Spleen (tissue), 11 donors: ENCODE results near the gene PHACTR4. TPM values are rescaled to one million over a fixed set of nuclear protein-coding genes. Genes with fewer than 3 reads are reported as not detected.
"Not testable (repeated sequence)": the region's sequence is repeated elsewhere in the genome, so short reads cannot be mapped to it uniquely, and the experiment has no call there.

Experiments
- DNase-seq: peaks from one replicate; pipeline ENCODE4 v3.0.0-alpha.2; 2020
- H3K27ac ChIP-seq, 8 donors: fragments of 200-600 bp; sonication (generic) in 7 of 8; 1 replicate in 4 of 8; 2 replicates in 4 of 8; pipeline versions ENCODE4 v1.5.0 to v1.8.0; 2016 to 2021; ENCODE audit warnings: inconsistent platforms in 4 of 8, mild to moderate bottlenecking in 4 of 8, moderate library complexity in 1 of 8
- H3K27me3 ChIP-seq, 7 donors: fragments of 200-600 bp; sonication (generic) in 6 of 7; replicated peaks in 1 of 7; 1 replicate in 4 of 7; 2 replicates in 3 of 7; pipeline versions ENCODE4 v1.5.0 to v1.8.0; 2016 to 2021; ENCODE audit warnings: inconsistent platforms in 3 of 7, mild to moderate bottlenecking in 1 of 7
- H3K36me3 ChIP-seq, 6 donors: fragments of 200-600 bp; sonication (generic) in 5 of 6; 1 replicate in 4 of 6; 2 replicates in 2 of 6; pipeline versions ENCODE4 v1.5.0 to v1.8.0; 2016 to 2021; ENCODE audit warnings: inconsistent platforms in 2 of 6
- H3K4me1 ChIP-seq, 6 donors: fragments of 200-600 bp; sonication (generic) in 5 of 6; 1 replicate in 3 of 6; 2 replicates in 3 of 6; pipeline versions ENCODE4 v1.5.0 to v1.8.0; 2016 to 2021; ENCODE audit warnings: inconsistent platforms in 3 of 6
- H3K4me3 ChIP-seq, 8 donors: fragments of 200-600 bp; sonication (generic) in 7 of 8; 1 replicate in 4 of 8; 2 replicates in 4 of 8; pipeline versions ENCODE4 v1.5.0 to v1.8.0; 2016 to 2021; ENCODE audit warnings: inconsistent platforms in 4 of 8, mild to moderate bottlenecking in 4 of 8, moderate library complexity in 2 of 8
- H3K9me3 ChIP-seq, 8 donors: fragments of 200-600 bp; sonication (generic) in 7 of 8; 1 replicate in 4 of 8; 2 replicates in 4 of 8; pipeline versions ENCODE4 v1.5.0 to v1.8.0; 2016 to 2021; ENCODE audit warnings: inconsistent platforms in 4 of 8
- POLR2A ChIP-seq, 3 donors: fragments of 450-650 bp; IDR thresholded peaks; one replicate each; pipeline ENCODE4 v1.5.1; 2017; ENCODE audit warnings: antibody characterized with exemption in 3 of 3, mild to moderate bottlenecking in 1 of 3
- POLR2AphosphoS5 ChIP-seq, 3 donors: sonication (generic); formaldehyde crosslinking; IDR thresholded peaks; one replicate each; pipeline ENCODE4 v1.5.1; 2017; ENCODE audit warnings: antibody characterized with exemption in 3 of 3
- WGBS, 5 donors: extraction: QIAGEN DNeasy Blood & Tissue Kit in 3 of 5; methylation state at CpG; one replicate each; pipeline versions ENCODE4 v1.1.5 to v1.1.7; 2013 to 2018; 5-methylcytosine and 5-hydroxymethylcytosine counted together
- intact Hi-C: fragments of 100-400 bp; cut with DNase I; formaldehyde crosslinking; loops from one replicate; pipeline ENCODE4 v1.15.0; 2023; ENCODE audit warnings: low total_unique reads
- polyA plus RNA-seq, 3 donors: library from polyadenylated mRNA; stranded (reverse); fragments of 200-250 nt; gene quantifications; one replicate each; pipeline ENCODE4 v1.2.1, GENCODE V29; 2013
- total RNA-seq, 7 donors: library from RNA; depleted of rRNA in 3 of 7; stranded (reverse); fragments of >200 nt in 3 of 7; fragmentation: NEBNext Ultra II Directional in 4 of 7; extraction: Animal tissue kit (Norgen Biotek cat#: 25700) in 4 of 7; gene quantifications; one replicate each; pipeline versions ENCODE4 v1.1.0 to v1.2.1, GENCODE V29; 2016 to 2021
- TF ChIP-seq, protein P1 (sequence below), 11 experiments: fragments of 200-600 bp in 7 of 11; fragments of 450-650 bp in 4 of 11; sonication (generic) in 4 of 11; IDR thresholded peaks in 8 of 11; conservative IDR thresholded peaks in 3 of 11; 1 replicate in 7 of 11; 2 replicates in 4 of 11; pipeline versions ENCODE4 v1.4.0 to v1.8.0; 2016 to 2021; ENCODE audit warnings: antibody characterized with exemption in 11 of 11, inconsistent platforms in 4 of 11, mild to moderate bottlenecking in 1 of 11
- donor health status: healthy with polysubstance abuse.
- donor health status: DM: no; HTN: no; CAD: no; lungs with moderate emphysema.
- donor health status: DM: no; HTN: no; CAD: no.
- donor health status: Bipolar disorder and iron deficiency.
- donor health status: healthy.
- donor health status: DM: no; HTN: no; CAD: no.
- donor health status: DM: yes; HTN: yes; CAD: no.

The PHACTR4 gene
- total and polyA plus RNA-seq, 10 donors = 8.2 to 55.9 (median 31.3) TPM

DNA sequence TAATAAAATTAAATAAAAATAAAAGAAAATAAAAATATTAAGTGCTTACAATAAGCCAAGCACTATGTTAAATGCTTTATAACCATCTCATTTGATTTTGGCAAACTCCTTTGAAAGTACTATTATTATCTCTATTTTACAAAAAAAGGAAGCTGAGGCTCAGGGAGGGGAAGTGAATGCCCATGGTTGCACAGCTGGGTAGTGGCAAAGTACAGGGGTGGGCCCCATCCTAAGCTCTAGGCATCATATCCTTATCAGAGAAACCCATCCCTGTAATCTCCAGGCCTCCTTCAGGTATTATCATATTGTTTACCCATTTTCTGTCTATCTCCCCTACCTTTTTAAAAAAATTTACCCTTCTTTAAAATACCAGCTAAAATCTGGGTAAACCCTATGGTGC, 43.0 kb upstream of the PHACTR4 start:
- Histone ChIP-seq H3K27me3 (no peaks in the 10 kb centered on the region), H3K4me1 (peaks cover 12 to 53% (median 42%) of the 10 kb centered on the region in 6 donors), H3K9me3 (no peaks in the 10 kb centered on the region), H3K36me3 (peaks cover 0 to 12% (median 7%) of the 10 kb centered on the region in 6 donors), H3K4me3 (no peak overlapping the region), H3K27ac (peak overlapping the region in 4 of 8 donors; percentile 67 to 95 (median 94))
- no peak for DNase-seq
- intact Hi-C loops = loop anchor here (10.0 kb wide), 1 partner anchor 62 kb away; no protein-coding TSS in a partner anchor
- TF ChIP-seq POLR2AphosphoS5 (IDR thresholded peaks at IDR 0.05) = no peak
- TF ChIP-seq, protein P1, sequence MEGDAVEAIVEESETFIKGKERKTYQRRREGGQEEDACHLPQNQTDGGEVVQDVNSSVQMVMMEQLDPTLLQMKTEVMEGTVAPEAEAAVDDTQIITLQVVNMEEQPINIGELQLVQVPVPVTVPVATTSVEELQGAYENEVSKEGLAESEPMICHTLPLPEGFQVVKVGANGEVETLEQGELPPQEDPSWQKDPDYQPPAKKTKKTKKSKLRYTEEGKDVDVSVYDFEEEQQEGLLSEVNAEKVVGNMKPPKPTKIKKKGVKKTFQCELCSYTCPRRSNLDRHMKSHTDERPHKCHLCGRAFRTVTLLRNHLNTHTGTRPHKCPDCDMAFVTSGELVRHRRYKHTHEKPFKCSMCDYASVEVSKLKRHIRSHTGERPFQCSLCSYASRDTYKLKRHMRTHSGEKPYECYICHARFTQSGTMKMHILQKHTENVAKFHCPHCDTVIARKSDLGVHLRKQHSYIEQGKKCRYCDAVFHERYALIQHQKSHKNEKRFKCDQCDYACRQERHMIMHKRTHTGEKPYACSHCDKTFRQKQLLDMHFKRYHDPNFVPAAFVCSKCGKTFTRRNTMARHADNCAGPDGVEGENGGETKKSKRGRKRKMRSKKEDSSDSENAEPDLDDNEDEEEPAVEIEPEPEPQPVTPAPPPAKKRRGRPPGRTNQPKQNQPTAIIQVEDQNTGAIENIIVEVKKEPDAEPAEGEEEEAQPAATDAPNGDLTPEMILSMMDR (IDR thresholded peaks at IDR 0.05 in 8 of 11, conservative IDR thresholded peaks at IDR 0.05 in 3 of 11) = no peak
- TF ChIP-seq POLR2A (IDR thresholded peaks at IDR 0.05) = no peak

DNA sequence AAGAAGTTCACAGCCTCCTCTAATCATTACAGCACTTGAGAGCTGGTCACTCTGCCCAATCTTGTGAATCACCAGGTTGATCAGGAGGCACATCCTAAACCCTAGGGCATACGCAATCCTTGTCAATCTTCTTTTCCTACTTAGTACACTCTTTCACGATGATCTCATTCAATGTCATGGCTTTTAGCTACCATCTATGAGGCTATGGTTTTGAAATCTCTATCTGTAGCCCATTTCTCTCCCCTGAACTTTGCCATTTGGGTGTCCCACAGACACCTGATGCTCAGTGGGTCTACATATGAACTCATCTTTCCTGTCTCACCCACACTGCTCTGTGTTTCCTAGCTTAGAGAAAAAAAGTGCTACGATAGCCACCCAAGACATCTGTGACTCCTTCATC, 42.6 kb upstream of the PHACTR4 start:
- 74 to 83% (median 83%) methylated on average over 3 of the region's 3 CpGs for WGBS, 5 donors
- Histone ChIP-seq H3K4me3 (peak overlapping the region in 1 of 8 donors; percentile 14), H3K4me1 (peaks cover 12 to 57% (median 44%) of the 10 kb centered on the region in 6 donors), H3K36me3 (peaks cover 0 to 16% (median 11%) of the 10 kb centered on the region in 6 donors), H3K27me3 (no peaks in the 10 kb centered on the region), H3K9me3 (no peaks in the 10 kb centered on the region), H3K27ac (peak overlapping the region in 6 of 8 donors; percentile 1 to 95 (median 80))
- intact Hi-C loops = loop anchor here (10.0 kb wide), 1 partner anchor 62 kb away; no protein-coding TSS in a partner anchor
- DNase-seq = no peak
- no peak for TF ChIP-seq POLR2AphosphoS5 (IDR thresholded peaks at IDR 0.05)
- TF ChIP-seq, protein P1 (IDR thresholded peaks at IDR 0.05 in 8 of 11, conservative IDR thresholded peaks at IDR 0.05 in 3 of 11) = no peak
- TF ChIP-seq POLR2A (IDR thresholded peaks at IDR 0.05) = no peak

DNA sequence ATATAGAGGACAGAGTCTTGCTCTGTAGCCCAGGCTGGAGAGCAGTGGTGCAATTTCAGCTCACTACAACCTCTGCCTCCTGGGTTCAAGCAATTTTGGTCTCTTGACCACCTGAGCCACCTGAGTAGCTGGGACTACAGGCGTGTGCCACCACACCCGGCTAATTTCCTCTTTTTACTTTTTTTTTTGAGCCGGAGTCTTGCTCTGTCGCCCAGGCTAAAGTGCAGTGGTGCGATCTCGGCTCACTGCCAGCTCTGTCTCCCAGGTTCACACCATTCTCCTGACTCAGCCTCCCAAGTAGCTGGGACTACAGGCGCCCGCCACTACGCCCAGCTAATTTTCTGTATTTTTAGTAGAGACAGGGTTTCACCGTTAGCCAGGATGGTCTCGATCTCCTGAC, 42.1 kb upstream of the PHACTR4 start:
- Histone ChIP-seq H3K4me3 (peak overlapping the region in 1 of 8 donors; percentile 14), H3K4me1 (peaks cover 12 to 62% (median 44%) of the 10 kb centered on the region in 6 donors), H3K27ac (peak overlapping the region in 6 of 8 donors; percentile 1 to 95 (median 80)), H3K36me3 (peaks cover 0 to 21% (median 15%) of the 10 kb centered on the region in 6 donors)
- peak; percentile 74 for DNase-seq
- not testable (repeated sequence) for H3K9me3 ChIP-seq, H3K27me3 ChIP-seq
- intact Hi-C loops = loop anchor here (10.0 kb wide), 1 partner anchor 63 kb away; no protein-coding TSS in a partner anchor
- WGBS, 5 donors = 60 to 76% (median 67%) methylated on average over 11 of the region's 11 CpGs

DNA sequence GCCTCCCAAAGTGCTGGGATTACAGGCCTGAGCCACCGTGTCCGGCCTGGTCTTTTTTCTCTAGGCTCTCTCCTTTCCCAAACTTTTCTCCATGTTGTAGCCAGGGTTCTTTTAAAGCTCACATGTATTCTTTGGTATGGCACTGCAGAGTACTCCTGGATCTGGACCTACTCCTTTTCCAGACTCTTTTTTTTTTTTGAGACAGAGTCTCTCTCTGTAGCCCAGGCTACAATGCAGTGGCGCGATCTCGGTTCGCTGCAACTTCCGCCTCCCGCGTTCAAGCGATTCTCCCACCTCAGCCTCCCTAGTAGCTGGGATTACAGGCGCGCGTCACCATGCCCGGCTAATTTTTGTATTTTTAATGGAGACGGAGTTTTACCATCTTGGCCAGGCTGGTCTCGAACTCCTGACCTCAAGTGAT, 41.3 kb upstream of the PHACTR4 start:
- H3K4me1 ChIP-seq = peaks cover 12 to 70% (median 44%) of the 10 kb centered on the region in 6 donors
- H3K27me3 ChIP-seq = no peaks in the 10 kb centered on the region
- TF ChIP-seq, protein P1 (IDR thresholded peaks at IDR 0.05 in 8 of 11, conservative IDR thresholded peaks at IDR 0.05 in 3 of 11) = no peak
- TF ChIP-seq POLR2A (IDR thresholded peaks at IDR 0.05) (no peak), POLR2AphosphoS5 (IDR thresholded peaks at IDR 0.05) (no peak)
- peaks cover 0 to 29% (median 22%) of the 10 kb centered on the region in 6 donors for H3K36me3 ChIP-seq
- H3K27ac ChIP-seq = peak overlapping the region; percentile 91 to 96 (median 94)
- WGBS, 5 donors = 49 to 78% (median 68%) methylated on average over 16 of the region's 16 CpGs
- intact Hi-C loops = loop anchor here (10.0 kb wide), 1 partner anchor 63 kb away; no protein-coding TSS in a partner anchor
- DNase-seq = peak; percentile 78
- H3K9me3 ChIP-seq = no peaks in the 10 kb centered on the region
- peak overlapping the region; percentile 47 to 75 (median 60) for H3K4me3 ChIP-seq
